HG02571 (cell line): ENCODE measurements around the gene PHACTR4.
"Not testable (repeated sequence)": the region's sequence is repeated elsewhere in the genome, so short reads cannot be mapped to it uniquely, and the experiment has no call there.

ENCODE experiments used
- ATAC-seq: cut with Tn5 transposase; IDR thresholded peaks from one replicate; pipeline ENCODE4 v1.9.1; 2021; ENCODE audit warnings: mild to moderate bottlenecking, moderate library complexity; ENCODE audit not compliant: unreplicated experiment

Gene PHACTR4

DNA sequence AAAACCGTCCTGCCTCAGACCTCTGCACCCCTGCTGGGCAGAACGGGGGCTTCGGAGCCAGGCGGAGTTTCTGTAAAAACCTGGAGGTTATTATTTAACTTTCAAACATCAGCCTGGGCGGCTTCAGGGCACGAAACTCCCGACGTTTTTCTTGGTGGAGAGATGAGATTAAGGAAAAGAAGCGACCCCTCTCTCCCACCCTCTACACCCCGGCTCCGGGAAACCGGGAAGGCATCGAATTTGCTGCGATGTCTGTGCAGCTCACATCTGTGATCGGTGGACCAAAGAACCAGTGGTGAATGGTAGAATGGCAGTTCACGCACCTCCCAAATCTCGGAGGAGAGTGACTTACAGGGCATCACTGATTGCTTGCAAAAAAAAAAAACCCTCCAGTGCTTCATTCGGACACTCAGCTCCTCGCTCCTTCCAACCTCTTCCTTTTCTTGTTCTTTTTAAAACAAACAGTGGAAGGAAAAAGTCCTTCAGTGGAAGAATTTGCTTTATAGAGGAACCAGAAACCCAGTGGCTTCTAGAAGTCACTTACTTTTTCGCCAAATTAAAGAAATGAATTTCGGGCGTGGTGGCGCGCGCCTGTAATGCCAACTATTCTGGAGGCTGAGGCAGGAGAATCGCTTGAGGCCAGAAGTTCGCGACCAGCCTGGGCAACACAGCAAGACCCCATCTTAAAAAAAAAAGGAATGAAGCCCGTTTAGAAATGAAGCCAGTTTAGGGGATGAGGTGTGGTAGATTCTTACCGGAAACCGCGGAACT, 884 bp downstream of the PHACTR4 start:
- ATAC-seq: no peak

DNA sequence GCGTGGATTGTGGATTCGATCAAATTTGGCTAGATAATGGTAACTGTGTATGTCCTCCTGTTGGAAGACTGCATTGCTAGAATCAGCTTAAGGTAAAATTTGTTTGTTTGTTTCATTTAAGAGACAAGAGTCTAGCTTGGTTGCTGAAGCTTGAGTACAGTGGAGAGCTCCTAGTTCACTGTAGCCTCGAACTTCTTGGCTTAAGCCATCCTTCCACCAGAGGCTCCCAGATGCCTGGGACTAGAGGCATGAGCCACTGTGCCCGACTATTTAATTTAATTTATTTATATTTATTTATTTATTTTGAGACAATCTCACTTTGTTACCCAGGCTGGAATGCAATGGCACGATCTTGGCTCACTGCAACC, 1.5 kb downstream of the PHACTR4 start:
- ATAC-seq: no peak

DNA sequence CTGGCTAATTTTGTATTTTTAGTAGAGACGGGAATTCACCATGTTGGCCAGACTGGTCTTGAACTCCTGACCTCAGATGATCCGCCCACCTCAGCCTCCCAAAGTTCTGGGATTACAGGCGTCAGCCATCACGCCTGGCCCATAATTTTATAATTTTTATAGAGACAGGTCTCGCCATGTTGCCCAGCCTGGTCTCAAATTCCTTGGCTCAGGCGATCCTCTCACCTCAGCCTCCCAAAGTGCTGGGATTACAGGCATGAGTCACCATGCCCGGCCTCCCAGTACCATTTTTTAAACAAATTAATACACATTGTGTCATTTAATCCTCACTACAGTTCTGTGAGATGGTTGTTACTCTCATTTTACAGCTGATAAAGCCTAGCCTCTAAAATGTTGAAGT, 3.9 kb downstream of the PHACTR4 start:
- not testable (repeated sequence) for ATAC-seq

DNA sequence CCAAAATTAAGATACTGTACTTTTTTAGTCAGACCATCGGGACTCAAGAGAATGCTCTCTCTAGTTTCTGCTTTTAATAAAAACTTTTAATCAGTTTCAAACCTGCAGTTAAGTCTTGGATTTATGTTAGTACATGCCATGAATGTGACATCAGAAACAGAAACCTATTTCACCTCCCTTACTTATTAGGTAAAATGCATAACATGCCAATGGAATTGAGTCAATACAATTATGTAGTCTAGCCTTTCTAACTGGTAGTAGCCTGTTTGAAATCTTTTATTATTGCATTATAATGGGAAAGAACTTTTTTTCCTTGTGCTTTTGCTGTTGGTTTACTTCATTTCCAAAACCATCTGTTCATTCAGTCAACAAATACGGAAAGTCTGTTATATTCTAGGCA, 4.8 kb downstream of the PHACTR4 start:
- ATAC-seq: no peak

DNA sequence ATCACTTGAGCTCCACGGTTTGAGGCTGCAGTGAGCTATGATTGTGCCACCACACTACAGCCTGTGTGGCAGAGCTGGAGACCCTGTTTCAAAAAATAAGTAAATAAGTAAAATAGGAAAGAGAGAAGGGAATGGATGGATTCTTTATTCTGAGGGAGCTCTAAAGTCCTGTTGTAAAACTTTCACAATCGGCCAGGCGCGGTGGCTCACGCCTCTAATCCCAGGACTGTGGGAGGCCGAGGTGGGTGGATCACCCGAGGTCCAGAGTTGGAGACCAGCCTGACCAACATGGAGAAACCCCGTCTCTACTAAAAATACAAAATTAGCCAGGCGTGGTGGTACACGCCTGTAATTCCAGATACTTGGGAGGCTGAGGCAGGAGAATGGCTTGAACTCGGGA, 6.1 kb downstream of the PHACTR4 start:
- not testable (repeated sequence) for ATAC-seq

DNA sequence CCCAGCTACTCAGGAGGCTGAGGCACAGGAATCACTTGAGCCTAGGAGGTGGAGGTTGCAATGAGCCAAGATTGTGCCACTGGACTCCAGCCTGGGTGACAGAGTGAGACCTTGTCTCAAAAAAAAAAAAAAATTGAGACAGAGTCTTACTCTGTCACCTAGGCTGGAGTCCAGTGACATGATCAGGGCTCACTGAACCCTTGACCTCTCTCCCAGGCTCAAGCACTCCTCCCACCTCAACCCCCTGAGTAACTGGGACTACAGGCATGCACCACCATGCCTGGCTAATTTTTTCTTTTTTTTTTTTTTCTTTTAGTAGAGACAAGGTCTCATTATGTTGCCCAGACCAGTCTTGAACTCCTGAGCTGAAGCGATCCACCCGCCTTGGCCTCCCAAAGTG, 6.7 kb downstream of the PHACTR4 start:
- ATAC-seq: not testable (repeated sequence)

DNA sequence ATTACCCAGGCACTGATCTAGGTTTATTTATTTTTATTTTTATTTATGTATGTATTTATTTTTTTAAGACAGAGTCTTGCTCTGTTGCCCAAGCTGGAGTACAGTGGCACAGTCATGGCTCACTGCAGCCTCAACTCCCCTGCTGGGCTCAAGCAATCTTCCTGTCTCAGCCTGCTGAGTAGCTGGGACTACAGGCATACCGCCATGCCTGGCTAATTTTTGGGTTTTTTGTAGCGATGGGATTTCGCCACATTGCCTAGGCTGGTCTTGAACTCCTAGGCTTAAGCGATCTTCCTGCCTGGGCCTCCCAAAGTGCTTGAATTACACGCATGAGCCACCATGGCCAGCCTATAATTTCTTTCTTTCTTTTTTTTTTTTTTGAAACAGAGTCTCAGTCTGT, 9.4 kb downstream of the PHACTR4 start:
- no peak for ATAC-seq

DNA sequence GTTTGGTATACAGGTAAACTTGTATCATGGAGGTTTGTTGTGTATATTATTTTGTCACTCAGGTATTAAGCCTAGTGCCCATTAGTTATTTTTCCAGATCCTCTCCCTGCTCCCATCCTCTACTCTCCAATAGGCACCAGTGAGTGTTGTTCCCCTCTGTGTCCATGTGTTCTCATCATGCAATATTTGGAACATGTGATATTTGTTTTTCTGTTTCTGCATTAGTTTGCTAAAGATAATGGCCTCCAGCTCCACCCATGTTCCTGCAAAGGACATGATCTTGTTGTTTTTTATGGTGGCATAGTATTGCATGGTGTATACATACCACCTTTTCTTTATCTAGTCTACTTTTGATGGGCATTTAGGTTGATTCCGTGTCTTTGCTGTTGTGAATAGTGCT, 10.9 kb downstream of the PHACTR4 start:
- no peak for ATAC-seq

DNA sequence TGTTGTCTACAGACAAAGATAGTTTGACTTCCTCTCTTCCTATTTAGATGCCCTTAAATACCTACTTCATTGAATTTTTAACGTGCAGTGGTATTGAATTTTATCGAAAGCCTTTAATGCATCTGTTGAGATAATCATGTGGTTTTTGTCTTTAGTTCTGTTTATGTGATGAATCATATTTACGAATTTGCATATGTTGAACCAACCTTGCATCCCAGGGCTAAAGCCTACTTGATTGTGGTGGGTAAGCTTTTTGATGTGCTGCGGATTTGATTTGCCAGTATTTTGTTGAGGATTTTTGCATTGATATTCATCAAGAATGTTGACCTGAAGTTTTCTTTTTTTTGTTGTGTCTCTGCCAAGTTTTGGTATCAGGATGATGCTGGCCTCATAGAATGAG, 14.2 kb downstream of the PHACTR4 start:
- not testable (repeated sequence) for ATAC-seq

DNA sequence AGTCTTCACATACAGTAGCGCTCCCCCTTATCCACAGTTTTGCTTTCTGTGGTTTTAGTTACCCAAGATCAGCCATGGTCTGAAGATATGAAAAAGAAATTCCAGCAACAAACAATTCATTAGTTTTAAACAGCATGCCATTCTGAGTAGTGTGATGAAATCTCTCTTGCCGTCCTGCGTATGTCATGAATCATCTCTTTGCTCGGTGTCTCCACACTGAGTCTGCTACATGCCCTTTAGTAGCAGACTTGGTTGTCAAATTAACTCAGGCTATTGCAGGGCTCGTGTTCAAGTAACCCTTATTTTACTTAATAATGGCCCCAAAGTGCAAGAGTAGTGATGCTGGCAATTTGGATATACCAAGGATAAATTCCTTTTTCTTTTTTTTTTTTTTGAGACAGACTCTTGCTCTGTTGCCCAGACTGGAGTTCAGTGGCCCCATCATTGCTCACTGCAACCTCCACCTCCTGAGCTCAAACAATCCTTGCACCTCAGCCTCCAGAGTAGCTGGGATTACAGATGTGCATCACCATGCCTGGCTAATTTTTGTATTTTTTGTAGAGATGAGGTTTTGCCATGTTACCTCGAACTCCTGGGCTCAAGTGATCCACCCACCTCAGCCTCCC, 22.6 kb downstream of the PHACTR4 start:
- no peak for ATAC-seq

DNA sequence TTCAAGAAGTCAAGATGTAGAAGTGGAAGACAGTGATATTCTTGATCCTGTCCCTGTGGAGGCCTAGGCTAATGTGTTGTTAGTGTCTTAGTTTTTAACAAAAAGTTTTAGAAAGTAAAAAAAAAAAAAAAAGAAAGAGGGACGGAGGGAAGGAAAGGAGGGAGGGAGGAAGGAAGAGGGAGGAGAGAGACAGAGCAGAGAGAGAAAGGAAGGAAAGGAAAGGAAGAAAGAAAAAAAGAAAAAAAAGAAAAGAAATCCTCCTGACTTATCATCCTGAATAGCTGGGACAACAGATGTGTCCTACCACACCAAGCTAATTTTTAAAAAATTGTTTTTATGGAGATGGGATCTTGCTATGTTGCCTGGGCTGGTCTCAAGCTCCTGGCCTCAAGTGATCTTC, 24.6 kb downstream of the PHACTR4 start:
- no peak for ATAC-seq

DNA sequence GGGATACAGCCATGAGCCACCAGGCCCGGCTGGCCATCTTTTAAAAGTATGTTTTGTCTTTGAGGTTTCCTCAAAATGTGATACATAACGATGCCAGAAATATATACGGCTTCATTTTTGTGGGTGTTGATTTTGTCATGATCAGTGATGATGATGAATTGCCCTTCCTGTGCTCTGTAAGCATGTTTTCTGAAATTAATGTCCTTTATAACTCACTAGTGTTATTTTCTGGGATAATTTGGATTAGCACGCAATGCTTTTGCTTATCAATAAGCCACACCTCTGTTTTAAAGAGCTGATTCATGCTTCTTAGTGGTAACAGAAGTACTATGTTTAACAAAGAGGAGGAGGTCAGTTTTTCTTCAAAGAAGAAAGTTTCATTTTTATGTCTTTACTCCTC, 25.6 kb downstream of the PHACTR4 start:
- ATAC-seq: no peak

DNA sequence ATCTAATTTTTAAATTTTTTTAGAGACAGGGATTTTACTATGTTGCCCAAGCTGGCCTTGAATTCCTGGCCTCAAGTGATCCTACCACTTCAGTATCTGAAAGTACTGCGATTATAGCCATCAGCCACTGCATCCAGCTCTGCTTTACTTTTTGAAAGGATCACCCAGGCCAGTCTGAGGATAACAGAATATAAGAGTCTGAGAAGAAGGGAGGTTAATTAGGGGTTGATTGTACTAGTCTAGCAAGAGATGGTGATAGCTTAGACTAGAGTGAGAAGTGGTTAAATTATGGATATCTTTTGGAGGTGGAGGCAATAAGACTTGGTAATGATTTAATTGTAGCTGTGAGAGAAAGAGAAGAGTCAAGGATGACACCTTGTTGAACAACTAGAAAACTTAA, 32.2 kb downstream of the PHACTR4 start:
- ATAC-seq: no peak

DNA sequence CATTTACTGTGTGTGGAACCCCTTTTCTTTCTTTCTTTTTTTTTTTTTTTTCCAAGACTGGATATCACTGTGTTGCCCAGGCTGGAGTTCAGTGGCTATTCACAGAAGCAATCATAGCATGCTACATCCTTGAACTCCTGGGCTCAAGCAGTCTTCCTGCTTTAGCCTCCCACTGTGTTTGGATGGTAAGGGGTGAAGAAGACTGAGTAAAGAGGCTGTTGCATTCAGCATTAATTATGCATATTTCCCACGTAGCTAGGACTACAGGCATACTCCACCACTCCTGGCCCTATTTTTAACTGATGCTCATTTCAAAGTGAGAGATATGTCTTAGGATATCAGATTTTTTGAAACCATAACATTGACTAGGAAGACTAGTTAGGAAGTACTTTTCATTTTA, 39.5 kb downstream of the PHACTR4 start:
- no peak for ATAC-seq

DNA sequence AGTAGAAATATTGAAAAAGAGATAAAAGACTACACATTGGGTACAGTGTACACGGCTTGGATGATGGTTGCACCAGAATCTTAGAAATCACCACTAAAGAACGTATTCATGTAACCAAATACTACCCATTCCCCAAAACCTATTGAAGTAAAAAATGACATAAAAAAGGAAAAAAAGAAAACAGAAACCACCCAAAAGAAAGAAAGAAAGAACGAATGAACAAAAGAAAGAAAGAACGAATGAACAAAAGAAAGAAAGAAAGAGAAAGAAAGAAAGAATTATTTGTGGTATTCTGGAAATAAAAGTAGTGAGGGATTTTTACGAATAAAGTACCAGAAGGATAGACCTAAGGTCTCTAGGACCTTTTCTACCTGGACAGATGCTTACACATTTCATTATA, 42.1 kb downstream of the PHACTR4 start:
- no peak for ATAC-seq

DNA sequence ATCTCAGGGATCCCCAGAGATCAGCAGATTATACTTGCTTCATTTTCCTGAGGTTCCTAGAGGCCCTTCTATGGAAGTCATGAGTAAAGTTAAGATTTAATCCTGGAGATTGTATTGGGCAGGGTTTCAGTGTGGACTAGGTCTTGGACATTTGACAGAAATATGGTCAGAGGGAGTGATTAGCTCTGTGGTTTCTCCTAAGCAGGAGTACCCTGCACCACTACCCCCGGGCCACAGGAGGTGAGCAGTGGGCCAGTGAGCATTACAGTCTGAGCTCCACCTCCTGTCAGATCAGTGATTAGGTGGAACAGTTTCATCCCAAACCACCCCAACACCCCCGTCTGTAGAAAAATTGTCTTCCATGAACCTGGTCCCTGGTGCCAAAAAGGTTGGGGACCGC, 43.2 kb downstream of the PHACTR4 start:
- no peak for ATAC-seq

DNA sequence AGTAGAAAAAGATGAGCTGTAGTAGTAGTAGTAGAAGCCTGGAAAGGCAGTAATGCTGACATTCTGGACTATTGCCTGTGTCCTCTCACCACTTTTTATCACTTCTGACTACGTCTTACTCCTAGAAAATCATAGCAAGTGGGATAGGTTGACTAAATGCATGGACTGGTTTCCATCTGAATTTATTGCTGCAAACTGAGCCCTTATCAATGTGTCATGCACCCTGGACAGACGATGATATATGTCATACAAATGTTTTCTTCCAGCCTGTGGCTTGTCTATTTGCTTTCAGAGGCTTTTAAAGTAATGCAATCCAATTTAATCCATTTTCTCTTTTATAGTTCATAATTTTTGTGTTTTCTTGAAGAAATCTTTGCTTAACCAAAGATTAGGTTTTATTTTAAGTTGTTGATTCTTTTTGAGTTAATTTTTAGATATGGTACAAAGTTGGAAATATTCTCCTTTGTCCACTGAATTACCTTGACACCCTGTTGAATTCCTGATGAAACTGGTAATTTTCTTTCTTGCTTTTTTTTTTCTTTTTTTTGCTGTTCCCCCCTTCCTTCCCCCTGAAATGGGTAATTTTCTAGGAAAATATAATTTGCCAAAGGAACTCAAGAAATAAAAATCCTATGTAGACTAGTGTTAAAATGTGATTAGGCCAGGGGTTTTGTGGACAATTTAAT, 47.1 kb downstream of the PHACTR4 start:
- no peak for ATAC-seq

DNA sequence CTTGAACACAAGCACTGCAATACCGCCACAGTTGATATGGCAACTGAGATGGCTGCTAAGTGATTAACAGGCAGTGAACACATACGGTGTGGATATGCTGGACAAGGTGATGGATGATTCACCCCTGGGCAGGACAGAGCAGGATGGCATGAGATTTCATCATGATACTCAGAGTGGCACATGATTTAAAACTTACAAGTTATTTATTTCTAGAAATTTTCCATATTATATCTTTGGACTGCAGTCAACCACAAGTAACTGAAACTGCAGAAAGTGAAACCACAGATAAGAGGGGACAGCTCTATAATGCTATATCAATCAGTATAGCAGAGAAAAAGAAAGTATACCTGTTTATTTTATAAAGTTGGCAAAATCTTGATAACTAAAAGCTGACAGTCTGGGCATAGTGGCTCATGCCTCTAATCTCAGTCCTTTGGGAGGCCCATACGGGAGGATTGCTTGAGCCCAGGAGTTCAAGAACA, 47.9 kb downstream of the PHACTR4 start:
- no peak for ATAC-seq

DNA sequence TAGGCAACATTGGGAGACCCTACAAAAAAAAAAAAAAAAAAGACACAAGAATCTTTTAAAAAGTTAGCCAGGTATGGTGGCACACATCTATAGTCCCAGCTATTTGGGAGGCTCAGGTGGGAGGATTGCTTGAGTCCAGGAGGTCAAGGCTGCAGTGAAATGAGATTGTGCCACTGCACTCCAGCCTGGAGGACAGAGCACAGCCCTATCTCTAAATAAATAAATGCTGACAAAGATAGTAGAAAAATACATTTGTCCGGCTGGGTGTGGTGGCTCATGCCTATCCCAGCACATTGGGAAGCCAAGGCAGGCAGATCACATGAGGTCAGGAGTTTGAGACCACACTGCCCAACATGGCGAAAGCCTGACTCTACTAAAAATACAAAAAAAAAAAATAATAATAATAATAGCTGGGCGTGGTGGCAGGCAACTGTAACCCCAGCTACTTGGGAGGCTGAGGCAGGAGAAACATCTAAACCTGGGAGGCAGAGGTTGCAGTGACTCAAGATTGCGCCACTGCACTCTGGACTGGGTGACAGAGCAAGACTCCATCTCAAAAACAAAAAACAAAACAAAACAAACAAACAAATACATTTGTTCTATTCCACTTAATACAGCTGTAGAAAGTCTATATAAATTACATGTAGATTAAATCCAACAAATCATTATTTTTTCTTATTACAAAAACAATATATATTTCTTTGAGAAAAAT, 48.5 kb downstream of the PHACTR4 start:
- no peak for ATAC-seq

DNA sequence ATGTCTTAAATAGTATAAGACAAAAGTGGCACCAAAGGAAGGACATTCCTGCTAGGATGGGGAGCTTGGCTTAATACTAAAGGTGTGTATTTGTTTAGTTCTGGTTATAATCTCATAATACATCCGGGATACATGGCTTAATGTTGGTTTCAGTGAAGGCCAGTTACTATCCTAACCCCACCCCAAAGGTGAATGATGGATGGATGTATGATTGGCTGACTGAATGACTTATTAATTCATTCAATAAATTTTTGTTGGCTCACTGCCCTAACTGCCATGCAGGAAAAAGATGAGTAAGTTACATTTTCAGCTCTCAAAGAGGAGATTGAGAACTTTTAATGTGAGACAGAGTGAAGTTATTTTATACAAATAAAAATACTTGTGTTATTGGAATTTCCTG, 52.2 kb downstream of the PHACTR4 start:
- no peak for ATAC-seq

DNA sequence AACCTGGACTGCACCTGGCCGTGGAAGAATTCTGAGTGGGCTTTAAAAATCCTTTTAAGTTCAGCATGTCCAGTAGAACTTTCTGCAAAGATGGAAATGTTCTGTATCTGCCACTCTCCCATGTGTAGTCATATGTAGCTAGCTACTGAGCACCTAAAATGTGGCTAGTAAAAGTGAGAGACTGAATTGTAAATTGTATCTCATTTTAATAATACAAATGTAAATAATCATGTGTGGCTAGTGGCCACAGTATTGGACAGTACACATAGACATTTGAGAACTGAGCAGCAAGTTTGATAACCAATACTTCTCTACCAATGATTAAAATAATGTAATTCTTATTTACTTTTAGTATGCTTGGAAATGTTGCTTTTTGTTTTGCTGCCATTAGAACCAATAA, 57.3 kb downstream of the PHACTR4 start:
- ATAC-seq: no peak
